GM19468 (cell line): ENCODE measurements around the gene GPR151.

Source experiments
- ATAC-seq: cut with Tn5 transposase; IDR thresholded peaks from one replicate; pipeline ENCODE4 v1.9.1; 2021; ENCODE audit warnings: mild to moderate bottlenecking, moderate library complexity, moderate number of reproducible peaks; ENCODE audit not compliant: unreplicated experiment; ENCODE audit errors: extremely low read depth

The GPR151 gene

GRCh38 chr5:146521403-146522106 lies 5.6 kb upstream of the GPR151 start:
- no peak for ATAC-seq

- ATAC-seq: no peak
Measured at GRCh38 chr5:146520731-146521130, 4.7 kb upstream of the GPR151 start.

- no peak for ATAC-seq
Measured at GRCh38 chr5:146519554-146519953, 3.6 kb upstream of the GPR151 start.

GRCh38 chr5:146515473-146516150 lies 378 bp downstream of the GPR151 start:
- ATAC-seq: no peak

- no peak for ATAC-seq
Measured at GRCh38 chr5:146514575-146514974, 1.4 kb downstream of the GPR151 start.

- ATAC-seq: no peak
Measured at GRCh38 chr5:146513462-146513861, 2.5 kb downstream of the GPR151 start.

GRCh38 chr5:146510559-146511125 lies 5.3 kb downstream of the GPR151 start:
- no peak for ATAC-seq

GRCh38 chr5:146507428-146507827 lies 8.6 kb downstream of the GPR151 start:
- ATAC-seq: no peak

- ATAC-seq: no peak
Measured at GRCh38 chr5:146499680-146500079, 16.3 kb downstream of the GPR151 start.

- no peak for ATAC-seq
Measured at GRCh38 chr5:146494656-146495055, 21.3 kb downstream of the GPR151 start.

GRCh38 chr5:146490089-146490843 lies 25.7 kb downstream of the GPR151 start:
- ATAC-seq: no peak

GRCh38 chr5:146484714-146485391 lies 31.1 kb downstream of the GPR151 start:
- no peak for ATAC-seq

- ATAC-seq: no peak
Measured at GRCh38 chr5:146482775-146483174, 33.2 kb downstream of the GPR151 start.

GRCh38 chr5:146475906-146476305 lies 40.1 kb downstream of the GPR151 start:
- ATAC-seq: no peak

- ATAC-seq: no peak
Measured at GRCh38 chr5:146475190-146475780, 40.7 kb downstream of the GPR151 start.

- no peak for ATAC-seq
Measured at GRCh38 chr5:146474065-146474464, 41.9 kb downstream of the GPR151 start.

- ATAC-seq: no peak
Measured at GRCh38 chr5:146467760-146468159, 48.2 kb downstream of the GPR151 start.

GRCh38 chr5:146466521-146467349 lies 49.3 kb downstream of the GPR151 start:
- no peak for ATAC-seq

GRCh38 chr5:146463446-146463845 lies 52.5 kb downstream of the GPR151 start:
- ATAC-seq: no peak
